Lower leg skin (tissue), 3 donors: ENCODE results near the gene SPINT4.

ENCODE experiments used
- CTCF ChIP-seq, 3 donors: fragments of 450-650 bp; IDR thresholded peaks; one replicate each; pipeline ENCODE4 v1.5.1; 2016; ENCODE audit warnings: antibody characterized with exemption in 3 of 3, mild to moderate bottlenecking in 3 of 3, moderate library complexity in 2 of 3
- POLR2A ChIP-seq, 2 donors: fragments of 450-650 bp; IDR thresholded peaks; one replicate each; pipeline ENCODE4 v1.6.1; 2016 to 2017; ENCODE audit warnings: antibody characterized with exemption in 2 of 2, mild to moderate bottlenecking in 1 of 2, moderate library complexity in 1 of 2

GRCh38 chr20:45774945-45775344 is 52.8 kb downstream of the SPINT4 start:
- TF ChIP-seq CTCF (IDR thresholded peaks at IDR 0.05) (no peak), POLR2A (IDR thresholded peaks at IDR 0.05) (no peak)
